ENCODE measurements around the gene MED12L.

DNA sequence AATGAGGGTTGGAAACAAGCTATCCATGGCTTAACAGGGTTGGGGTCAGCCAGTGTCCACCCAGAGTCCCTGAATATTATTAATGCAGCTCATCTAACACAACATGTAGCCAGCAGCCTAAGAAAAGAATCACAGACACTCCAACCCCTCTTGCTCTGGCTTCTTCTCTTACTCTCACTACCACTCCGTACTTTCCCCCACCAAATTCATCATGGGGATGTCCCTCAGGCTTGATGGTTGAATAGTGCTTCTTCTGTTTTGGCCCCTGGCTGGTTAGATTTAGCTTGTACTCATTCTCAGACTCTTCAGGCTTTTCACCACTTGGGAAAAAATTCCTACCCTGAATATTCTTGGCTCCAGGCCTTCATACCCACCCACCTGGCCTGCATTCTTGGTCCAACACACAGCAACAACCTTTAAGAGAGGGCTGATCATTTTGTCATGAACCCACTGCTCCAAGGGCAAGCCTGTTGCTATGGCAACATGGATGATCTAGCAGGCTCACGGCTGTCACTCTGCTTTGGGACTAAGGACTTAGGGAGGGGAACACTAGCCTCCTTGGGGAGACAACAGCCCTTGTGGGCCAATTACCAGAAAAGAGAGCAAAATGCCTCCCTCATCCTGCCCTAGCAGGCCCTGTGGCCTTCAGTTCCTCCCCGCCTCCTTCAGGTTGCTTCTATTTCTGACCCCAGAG lies 9.4 kb upstream of the MED12L start:
- TF ChIP-seq GATA2 (IDR thresholded peaks at IDR 0.05; ENCODE audit: low read depth, low read length) (no peak), GATA3 (IDR thresholded peaks at IDR 0.05; ENCODE audit: low read depth, low read length) (no peak)
